GM12892 (cell line): Measurements from ENCODE around the gene TMCO5A.

ENCODE experiments used
- POLR2A ChIP-seq: IDR thresholded peaks from 2 replicates; pipeline ENCODE4 v1.6.1; 2011; ENCODE audit warnings: low read depth, low read length, control low read depth
- POLR2AphosphoS5 ChIP-seq: IDR thresholded peaks from 2 replicates; pipeline ENCODE4 v1.6.1; 2011; ENCODE audit warnings: low read depth, low read length, control low read depth
- TAF1 ChIP-seq: IDR thresholded peaks from 2 replicates; pipeline ENCODE4 v1.6.1; 2011; ENCODE audit warnings: low read depth, mild to moderate bottlenecking, control low read depth, low read length, borderline replicate concordance

GRCh38 chr15:37941779-37942178 is 7.3 kb downstream of the TMCO5A start:
- TF ChIP-seq POLR2AphosphoS5 (no peak), POLR2A (no peak), TAF1 (no peak)
